ENCODE measurements around the gene SPATA22. TPM values are rescaled to one million over a fixed set of nuclear protein-coding genes. Genes with fewer than 3 reads are reported as not detected.
A peak's percentile ranks its signal among the peaks of the same experiment; 100 is the strongest.

Gene SPATA22
- polyA plus RNA-seq, 2 of the 4 experiments (the other 2 are of a cell fraction), result not detected

- CTCF ChIA-PET, result interaction anchor here (1.2 kb wide), 1 partner anchor 29 kb away, joined by 4 read pairs; no protein-coding TSS in a partner anchor
- no peak for DNase-seq (ENCODE audit: low read depth in 1 of 2, low spot score in 1 of 2)
- H3K9me3 ChIP-seq, result no peaks in the 10 kb centered on the region
- no peak overlapping the region for H3K4me2 ChIP-seq
- H3K4me3 ChIP-seq, result no peak overlapping the region
- H3K4me1 ChIP-seq, result no peaks in the 10 kb centered on the region
- no peak overlapping the region for H3K27ac ChIP-seq
- FAIRE-seq, result no peak
- TF ChIP-seq JUN (IDR thresholded peaks at IDR 0.05), result no peak
- TF ChIP-seq MYC (IDR thresholded peaks at IDR 0.05; ENCODE audit: borderline replicate concordance, low read length), result no peak
- TF ChIP-seq SREBF2 (IDR thresholded peaks at IDR 0.05), result no peak
- no peak for TF ChIP-seq CBX8 (IDR thresholded peaks at IDR 0.05)
- TF ChIP-seq EHF (CRISPR knock-in tag; IDR thresholded peaks at IDR 0.05), result no peak
- TF ChIP-seq EP300 (IDR thresholded peaks at IDR 0.05), result no peak
- TF ChIP-seq CEBPB (IDR thresholded peaks at IDR 0.05), result no peak
- TF ChIP-seq FOXS1 (CRISPR knock-in tag; IDR thresholded peaks at IDR 0.05), result no peak
- TF ChIP-seq PBX3 (IDR thresholded peaks at IDR 0.05), result no peak
- TF ChIP-seq POLR2AphosphoS2 (conservative IDR thresholded peaks at IDR 0.05; ENCODE audit: low read length), result no peak
- no peak for TF ChIP-seq ESRRA (IDR thresholded peaks at IDR 0.05; ENCODE audit: borderline replicate concordance, low read length)
- no peak for TF ChIP-seq HOXB13 (CRISPR knock-in tag; IDR thresholded peaks at IDR 0.05; ENCODE audit: low read depth)
- TF ChIP-seq HES2 (IDR thresholded peaks at IDR 0.05), result no peak
- peak in 1 of 2 experiments; percentile 43; a peak in 3 of 6 replicates for ATAC-seq
- 72% methylated on average over 23 of the region's 23 CpGs for WGBS (ENCODE audit: missing lambda C conversion rate)
- POLR2A ChIA-PET, result interaction anchor here (0.6 kb wide), 1 partner anchor 9 kb away, joined by 4 read pairs; no protein-coding TSS in a partner anchor
Observed at GRCh38 chr17:3513305-3514035, 41.9 kb upstream of the SPATA22 start.

GRCh38 chr17:3512505-3513171 is 41.0 kb upstream of the SPATA22 start:
- ATAC-seq, result no peak
- FAIRE-seq, result no peak
- no peak for TF ChIP-seq BHLHE40 (IDR thresholded peaks at IDR 0.05; ENCODE audit: low read depth, low read length)
- Histone ChIP-seq H3K27ac (no peak overlapping the region), H3K4me3 (no peak overlapping the region), H3K9me3 (no peaks in the 10 kb centered on the region; the same call in 2 of the 3 replicates), H3K4me1 (no peaks in the 10 kb centered on the region), H3K4me2 (no peak overlapping the region)
- CTCF ChIA-PET, result interaction anchor here (0.7 to 1.2 kb wide), 2 partner anchors 10 to 28 kb away, joined by 3 to 4 read pairs; no protein-coding TSS in a partner anchor
- POLR2A ChIA-PET, result no interaction called here
- 74% methylated on average over 20 of the region's 20 CpGs for WGBS (ENCODE audit: missing lambda C conversion rate)
- no peak for DNase-seq (ENCODE audit: low read depth in 1 of 2, low spot score in 1 of 2)

GRCh38 chr17:3511852-3512504 is 40.4 kb upstream of the SPATA22 start:
- no peak for DNase-seq (ENCODE audit: low read depth in 1 of 2, low spot score in 1 of 2)
- no peak for TF ChIP-seq RFX5 (IDR thresholded peaks at IDR 0.05)
- TF ChIP-seq FOSB (CRISPR knock-in tag; IDR thresholded peaks at IDR 0.05), result no peak
- TF ChIP-seq EHMT2 (IDR thresholded peaks at IDR 0.05; ENCODE audit: low read depth), result no peak
- TF ChIP-seq PBX3 (IDR thresholded peaks at IDR 0.05), result no peak
- TF ChIP-seq ZNF302 (CRISPR knock-in tag; IDR thresholded peaks at IDR 0.05), result no peak
- TF ChIP-seq SREBF2 (IDR thresholded peaks at IDR 0.05), result no peak
- TF ChIP-seq TP53 (CRISPR knock-in tag; IDR thresholded peaks at IDR 0.05), result no peak
- TF ChIP-seq SMC3 (IDR thresholded peaks at IDR 0.05), result no peak
- TF ChIP-seq HOXB13 (CRISPR knock-in tag; IDR thresholded peaks at IDR 0.05; ENCODE audit: low read depth), result no peak
- no peak for TF ChIP-seq MYC (IDR thresholded peaks at IDR 0.05; ENCODE audit: borderline replicate concordance, low read length)
- TF ChIP-seq GATA3 (IDR thresholded peaks at IDR 0.05; ENCODE audit: borderline replicate concordance), result no peak
- TF ChIP-seq FOSL2 (IDR thresholded peaks at IDR 0.05), result no peak
- no peak for TF ChIP-seq FOSL2 (CRISPR knock-in tag; IDR thresholded peaks at IDR 0.05)
- TF ChIP-seq POLR2A (IDR thresholded peaks at IDR 0.05; ENCODE audit: low read length), result no peak
- no peak for TF ChIP-seq CBX8 (IDR thresholded peaks at IDR 0.05)
- TF ChIP-seq NFE2L2 (conservative IDR thresholded peaks at IDR 0.05; ENCODE audit: low read length), result no peak
- TF ChIP-seq HEYL (CRISPR knock-in tag; IDR thresholded peaks at IDR 0.05), result no peak
- no peak for TF ChIP-seq CHD4 (IDR thresholded peaks at IDR 0.05; ENCODE audit: borderline replicate concordance)
- TF ChIP-seq CTCF (IDR thresholded peaks at IDR 0.05), result no peak
- no peak for TF ChIP-seq POLR2AphosphoS2 (conservative IDR thresholded peaks at IDR 0.05; ENCODE audit: low read length)
- TF ChIP-seq FOXS1 (CRISPR knock-in tag; IDR thresholded peaks at IDR 0.05), result no peak
- no peak for FAIRE-seq
- Histone ChIP-seq H3K4me2 (no peak overlapping the region), H3K9me3 (no peaks in the 10 kb centered on the region; the same call in 2 of the 3 replicates), H3K4me3 (no peak overlapping the region), H3K4me1 (no peaks in the 10 kb centered on the region), H3K27ac (no peak overlapping the region)
- WGBS (ENCODE audit: missing lambda C conversion rate), result 76% methylated on average over 7 of the region's 8 CpGs
- ChIA-PET POLR2A (no interaction called here), CTCF (interaction anchor here (1.2 kb wide), 1 partner anchor 27 kb away, joined by 4 read pairs; no protein-coding TSS in a partner anchor)
- ATAC-seq, result peak in 1 of 2 experiments; percentile 24; a peak in 2 of 6 replicates
